ENCODE measurements around the gene PAWR. TPM values are rescaled to one million over a fixed set of nuclear protein-coding genes. Genes with fewer than 3 reads are reported as not detected.

The PAWR gene
- total and polyA plus RNA-seq, 10 of the 15 experiments (the other 5 are each of a cell fraction or from before 2014, with no cell fraction given): 8.1 to 70.6 (median 24.2) TPM

- Histone ChIP-seq H3K4me2 (ENCODE audit: control insufficient read depth, insufficient read depth) (no peak overlapping the region), H3K9ac (ENCODE audit: control insufficient read depth, insufficient read depth, low read length) (no peak overlapping the region), H3K4me1 (ENCODE audit: control insufficient read depth, insufficient read depth, low read length) (no peaks in the 10 kb centered on the region), H4K20me1 (ENCODE audit: control insufficient read depth, insufficient read depth) (no peaks in the 10 kb centered on the region), H3K36me3 (ENCODE audit: control insufficient read depth in 2 of 2, insufficient read depth in 2 of 2, low read length in 1 of 2) (peaks cover 0 to 2% of the 10 kb centered on the region in 2 experiments; a peak in 2 of 4 replicates), H3K27ac (ENCODE audit: control insufficient read depth, insufficient read depth) (no peak overlapping the region), H3K27me3 (replicated peaks in 1 of 2; ENCODE audit: control insufficient read depth in 2 of 2, insufficient read depth in 2 of 2, low read length in 1 of 2) (no peaks in the 10 kb centered on the region), H3K4me3 (no peak overlapping the region), H3K9me3 (replicated peaks; ENCODE audit: control insufficient read depth, insufficient read depth, low read length) (no peaks in the 10 kb centered on the region), H2AFZ (ENCODE audit: control insufficient read depth, low read depth, low read length) (no peak overlapping the region), H3K79me2 (ENCODE audit: control insufficient read depth, insufficient read depth, low read length) (no peaks in the 10 kb centered on the region)
- ChIA-PET RAD21 (ENCODE audit: unreplicated experiment) (no interaction called here), POLR2A (interaction anchor here (0.7 kb wide), 1 partner anchor 92 kb away, joined by 3 read pairs; no protein-coding TSS in a partner anchor), SMC1A (ENCODE audit: uncharacterized antibody, unreplicated experiment) (no interaction called here), CTCF (no interaction called here)
- intact Hi-C loops (cut with micrococcal nuclease; ENCODE audit: unreplicated experiment) (no loop called here), in situ Hi-C loops (cut with MboI) (no loop called here)
- WGBS (ENCODE audit: insufficient coverage, insufficient replicate concordance, low lambda C conversion rate, missing lambda C conversion rate): 100% methylated on average over 3 of the region's 3 CpGs
- no peak for ATAC-seq
- FAIRE-seq: no peak
- BruUV-seq (replicated peaks): no TSS peak
- no peak for TF ChIP-seq MAX (IDR thresholded peaks at IDR 0.05; ENCODE audit: low read depth, low read length)
- TF ChIP-seq TAF1 (IDR thresholded peaks at IDR 0.05; ENCODE audit: borderline replicate concordance, low read depth, low read length): no peak
- no peak for TF ChIP-seq HDAC2 (IDR thresholded peaks at IDR 0.05)
- TF ChIP-seq HSF1 (IDR thresholded peaks at IDR 0.05; ENCODE audit: low read depth, low read length): no peak
- TF ChIP-seq CUX1 (IDR thresholded peaks at IDR 0.05; ENCODE audit: insufficient replicate concordance, low read depth, low read length): no peak
- no peak for TF ChIP-seq ATF2 (IDR thresholded peaks at IDR 0.05; ENCODE audit: low read length)
- no peak for TF ChIP-seq POLR2AphosphoS2 (IDR thresholded peaks at IDR 0.05; ENCODE audit: low read depth, low read length)
- TF ChIP-seq NRF1 (conservative IDR thresholded peaks at IDR 0.05; ENCODE audit: low read depth, low read length): no peak
- no peak for TF ChIP-seq EED (IDR thresholded peaks at IDR 0.05; ENCODE audit: low read depth)
- TF ChIP-seq FOXK2 (IDR thresholded peaks at IDR 0.05): no peak
- TF ChIP-seq YY1 (IDR thresholded peaks at IDR 0.05; ENCODE audit: low read depth, low read length): no peak
- no peak for TF ChIP-seq SMARCA5 (IDR thresholded peaks at IDR 0.05)
- no peak for TF ChIP-seq KDM1A (IDR thresholded peaks at IDR 0.05; ENCODE audit: borderline replicate concordance)
- TF ChIP-seq MYC (IDR thresholded peaks at IDR 0.05; ENCODE audit: insufficient read depth, insufficient read length, insufficient replicate concordance, low read length, severe bottlenecking): no peak
- no peak for DNase-seq (ENCODE audit: low read depth, low spot score)
Observed at GRCh38 chr12:79597910-79598309, 92.9 kb downstream of the PAWR start.
